HCT116 (cell line): ENCODE results near the gene ADGRD1. TPM values are rescaled to one million over a fixed set of nuclear protein-coding genes. Genes with fewer than 3 reads are reported as not detected.
A peak's percentile ranks its signal among the peaks of the same experiment; 100 is the strongest.

ENCODE experiments used
- ATAC-seq: fragments of 200-7000 bp; cut with Tn5 transposase; 2 replicates; pipeline ENCODE4 v1.9.1; 2020; ENCODE audit warnings: mild to moderate bottlenecking, moderate library complexity
- BruUV-seq: library from RNA; stranded (reverse); fragments of 400-500 nt; replicated peaks from 2 replicates; lab custom pipeline; 2021; lab: Mats Ljungman, UMichigan
- CTCF ChIA-PET: fragments of 300-600 bp; sonication (Branson Sonifier 250); formaldehyde crosslinking; loops from one replicate; lab custom pipeline; 2021; ENCODE audit warnings: antibody characterized with exemption; lab: Charles Lee
- POLR2A ChIA-PET: fragments of 300-600, 350-600 bp; sonication (Branson Sonifier 250); formaldehyde crosslinking; loops from one replicate; lab custom pipeline; 2021; ENCODE audit warnings: antibody characterized with exemption; lab: Charles Lee
- RAD21 ChIA-PET, 2 experiments: fragments of 300-600 bp; sonication (Branson Sonifier 250); formaldehyde crosslinking; loops; one replicate each; lab custom pipeline; 2023; ENCODE audit warnings: low total read pairs in 2 of 2; ENCODE audit not compliant: uncharacterized antibody in 2 of 2, unreplicated experiment in 2 of 2, low non-redundant PET in 1 of 2; lab: Charles Lee
- DNase-seq: peaks from one replicate; pipeline ENCODE4 v3.0.0-alpha.2; 2010; ENCODE audit warnings: low read depth, low spot score
- H2AFZ ChIP-seq: fragments of 200-600 bp; shearing (Covaris generic), sonication (generic); 2 replicates; pipeline ENCODE4 v1.6.1; 2017; ENCODE audit warnings: low read depth, mixed run types, mixed read lengths, antibody characterized with exemption, low read length; ENCODE audit not compliant: poor library complexity, severe bottlenecking
- H3K27ac ChIP-seq: 2 replicates; pipeline ENCODE4 v1.5.1; 2012; ENCODE audit warnings: low read depth, low read length
- H3K27me3 ChIP-seq: fragments of 200-600 bp; sonication (generic); 2 replicates; pipeline ENCODE4 v1.6.1; 2016; ENCODE audit warnings: mixed run types, low read length, mixed read lengths; ENCODE audit not compliant: insufficient read depth
- H3K36me3 ChIP-seq, 2 experiments: fragments of 200-500 bp in 1 of 2; fragments of 200-600 bp in 1 of 2; sonication (Bioruptor generic) in 1 of 2; sonication (generic) in 1 of 2; 2 replicates each; pipeline versions ENCODE4 v1.5.1 to v1.6.1; 2014 to 2016; ENCODE audit warnings: low read length in 2 of 2, inconsistent platforms in 1 of 2, mixed read lengths in 1 of 2, mixed run types in 1 of 2; ENCODE audit not compliant: insufficient read depth in 2 of 2, control insufficient read depth in 1 of 2
- H3K4me1 ChIP-seq, 2 experiments: fragments of 200-600 bp in 1 of 2; sonication (generic) in 1 of 2; 2 replicates each; pipeline versions ENCODE4 v1.5.1 to v1.6.1; 2012 to 2017; ENCODE audit warnings: low read length in 2 of 2, inconsistent platforms in 1 of 2, mild to moderate bottlenecking in 1 of 2, mixed read lengths in 1 of 2, mixed run types in 1 of 2, moderate library complexity in 1 of 2; ENCODE audit not compliant: insufficient read depth in 2 of 2, control insufficient read depth in 1 of 2
- H3K4me2 ChIP-seq: fragments of 200-600 bp; sonication (generic); 2 replicates; pipeline ENCODE4 v1.6.1; 2017; ENCODE audit warnings: mixed run types, low read length, mixed read lengths
- H3K4me3 ChIP-seq, 2 experiments: fragments of 200-600 bp in 1 of 2; sonication (generic) in 1 of 2; replicated peaks in 1 of 2; 2 replicates each; pipeline ENCODE4 v1.5.1; 2011 to 2016; ENCODE audit warnings: low read length in 2 of 2, control low read depth in 1 of 2, low read depth in 1 of 2, mild to moderate bottlenecking in 1 of 2, mixed read lengths in 1 of 2, mixed run types in 1 of 2
- H3K79me2 ChIP-seq: fragments of 200-600 bp; sonication (generic); 2 replicates; pipeline ENCODE4 v1.6.1; 2017; ENCODE audit warnings: mild to moderate bottlenecking, mixed run types, low read length, moderate library complexity, mixed read lengths; ENCODE audit not compliant: insufficient read depth
- H3K9ac ChIP-seq: fragments of 200-600 bp; sonication (generic); 2 replicates; pipeline ENCODE4 v1.6.1; 2016; ENCODE audit warnings: low read length, mixed read lengths
- H3K9me2 ChIP-seq: fragments of 200-600 bp; sonication (generic), shearing (Covaris generic); 2 replicates; pipeline ENCODE4 v1.6.1; 2017; ENCODE audit warnings: mixed run types, mild to moderate bottlenecking, moderate library complexity; ENCODE audit not compliant: insufficient read depth
- H3K9me3 ChIP-seq, 2 experiments: fragments of 200-500 bp in 1 of 2; fragments of 200-600 bp in 1 of 2; sonication (Bioruptor generic) in 1 of 2; sonication (generic) in 1 of 2; 2 replicates each; pipeline ENCODE4 v1.6.1; 2014 to 2017; ENCODE audit warnings: low read length in 2 of 2, mixed read lengths in 2 of 2, inconsistent platforms in 1 of 2, low read depth in 1 of 2, mild to moderate bottlenecking in 1 of 2, mixed run types in 1 of 2, moderate library complexity in 1 of 2; ENCODE audit not compliant: control insufficient read depth in 1 of 2, insufficient read depth in 1 of 2
- H4K20me1 ChIP-seq: fragments of 200-600 bp; sonication (generic), shearing (Covaris generic); 2 replicates; pipeline ENCODE4 v1.6.1; 2017; ENCODE audit warnings: mixed run types, mild to moderate bottlenecking, moderate library complexity; ENCODE audit not compliant: insufficient read depth
- CBX3 ChIP-seq: IDR thresholded peaks from 2 replicates; pipeline ENCODE4 v1.6.1; 2012; ENCODE audit warnings: low read depth
- EGR1 ChIP-seq: IDR thresholded peaks from 2 replicates; pipeline ENCODE4 v1.6.1; 2012; ENCODE audit warnings: low read depth
- EZH2 ChIP-seq: fragments of 200-600 bp; sonication (generic); IDR thresholded peaks from 2 replicates; pipeline ENCODE4 v1.6.1; 2017; ENCODE audit warnings: antibody characterized with exemption, mixed run types
- FOSL1 ChIP-seq: IDR thresholded peaks from 2 replicates; pipeline ENCODE4 v1.6.1; 2012; ENCODE audit warnings: low read depth
- JUND ChIP-seq: IDR thresholded peaks from 2 replicates; pipeline ENCODE4 v1.6.1; 2012
- POLR2A ChIP-seq: IDR thresholded peaks from 2 replicates; pipeline ENCODE4 v1.7.0; 2011; ENCODE audit warnings: borderline replicate concordance; ENCODE audit not compliant: insufficient read depth, insufficient read length; ENCODE audit errors: extremely low read depth
- POLR2AphosphoS5 ChIP-seq: IDR thresholded peaks from 2 replicates; pipeline ENCODE4 v1.6.1; 2011; ENCODE audit warnings: mild to moderate bottlenecking, low read depth, low read length, moderate library complexity
- TCF7L2 ChIP-seq: IDR thresholded peaks from 2 replicates; pipeline ENCODE4 v1.7.0; 2011; ENCODE audit warnings: borderline replicate concordance, inconsistent platforms; ENCODE audit not compliant: insufficient read depth, insufficient read length; ENCODE audit errors: extremely low read depth
- YY1 ChIP-seq: IDR thresholded peaks from 2 replicates; pipeline ENCODE4 v1.6.1; 2011; ENCODE audit warnings: low read length, low read depth, moderate library complexity, mild to moderate bottlenecking; ENCODE audit not compliant: insufficient replicate concordance; ENCODE audit errors: extremely low read depth
- ZFX ChIP-seq: fragments of 450-650 bp; IDR thresholded peaks from 2 replicates; pipeline ENCODE4 v1.6.1; 2017
- intact Hi-C: fragments of 100-400 bp; cut with micrococcal nuclease; formaldehyde crosslinking; loops from 2 replicates; pipeline ENCODE4 v1.10.0; 2022
- total RNA-seq: library from RNA; stranded (reverse); gene quantifications from one replicate; pipeline ENCODE4 v1.2.1, GENCODE V29; 2021; ENCODE audit not compliant: unreplicated experiment
- TF ChIP-seq, protein P1 (sequence below), 3 experiments: fragments of 200-600 bp in 1 of 3; sonication (generic) in 1 of 3; IDR thresholded peaks in 2 of 3; conservative IDR thresholded peaks in 1 of 3; 2 replicates each; pipeline ENCODE4 v1.5.1; 2012 to 2017; ENCODE audit warnings: low read depth in 2 of 3, low read length in 2 of 3, antibody characterized with exemption in 1 of 3, borderline replicate concordance in 1 of 3, control low read depth in 1 of 3, mild to moderate bottlenecking in 1 of 3, mixed read lengths in 1 of 3, mixed run types in 1 of 3, moderate library complexity in 1 of 3; ENCODE audit not compliant: insufficient read depth in 1 of 3
- TF ChIP-seq, protein P2 (sequence below): IDR thresholded peaks from 2 replicates; pipeline ENCODE4 v1.6.1; 2011; ENCODE audit warnings: mild to moderate bottlenecking, low read length, moderate library complexity; ENCODE audit not compliant: insufficient replicate concordance; ENCODE audit errors: extremely low read depth

Gene ADGRD1
- total RNA-seq, 1 experiment from 2014 or later = 0.44 TPM

GRCh38 chr12:131032082-131032750, 78.5 kb downstream of the ADGRD1 start:
- H3K9me2 ChIP-seq = no peaks in the 10 kb centered on the region
- BruUV-seq = no TSS peak
- ChIA-PET CTCF (no interaction called here), POLR2A (no interaction called here), RAD21 (no interaction called here)
- no peaks in the 10 kb centered on the region for H3K9me3 ChIP-seq
- no peak overlapping the region for H3K27ac ChIP-seq
- H4K20me1 ChIP-seq = no peaks in the 10 kb centered on the region
- peaks cover 1% of the 10 kb centered on the region; the same call in 1 of the 2 replicates for H3K27me3 ChIP-seq
- intact Hi-C loops = no loop called here
- H3K79me2 ChIP-seq = no peaks in the 10 kb centered on the region
- no peaks in the 10 kb centered on the region for H3K4me1 ChIP-seq
- TF ChIP-seq FOSL1 (no peak), CBX3 (no peak), YY1 (no peak), POLR2AphosphoS5 (no peak), POLR2A (no peak), ZFX (no peak), TCF7L2 (no peak), EGR1 (no peak), EZH2 (no peak), JUND (no peak)
- TF ChIP-seq, protein P1, sequence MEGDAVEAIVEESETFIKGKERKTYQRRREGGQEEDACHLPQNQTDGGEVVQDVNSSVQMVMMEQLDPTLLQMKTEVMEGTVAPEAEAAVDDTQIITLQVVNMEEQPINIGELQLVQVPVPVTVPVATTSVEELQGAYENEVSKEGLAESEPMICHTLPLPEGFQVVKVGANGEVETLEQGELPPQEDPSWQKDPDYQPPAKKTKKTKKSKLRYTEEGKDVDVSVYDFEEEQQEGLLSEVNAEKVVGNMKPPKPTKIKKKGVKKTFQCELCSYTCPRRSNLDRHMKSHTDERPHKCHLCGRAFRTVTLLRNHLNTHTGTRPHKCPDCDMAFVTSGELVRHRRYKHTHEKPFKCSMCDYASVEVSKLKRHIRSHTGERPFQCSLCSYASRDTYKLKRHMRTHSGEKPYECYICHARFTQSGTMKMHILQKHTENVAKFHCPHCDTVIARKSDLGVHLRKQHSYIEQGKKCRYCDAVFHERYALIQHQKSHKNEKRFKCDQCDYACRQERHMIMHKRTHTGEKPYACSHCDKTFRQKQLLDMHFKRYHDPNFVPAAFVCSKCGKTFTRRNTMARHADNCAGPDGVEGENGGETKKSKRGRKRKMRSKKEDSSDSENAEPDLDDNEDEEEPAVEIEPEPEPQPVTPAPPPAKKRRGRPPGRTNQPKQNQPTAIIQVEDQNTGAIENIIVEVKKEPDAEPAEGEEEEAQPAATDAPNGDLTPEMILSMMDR (IDR thresholded peaks at IDR 0.05 in 2 of 3, conservative IDR thresholded peaks at IDR 0.05 in 1 of 3; ENCODE audit: borderline replicate concordance in 1 of 3, insufficient read depth in 1 of 3, low read depth in 2 of 3, low read length in 2 of 3) = no peak
- TF ChIP-seq, protein P2, sequence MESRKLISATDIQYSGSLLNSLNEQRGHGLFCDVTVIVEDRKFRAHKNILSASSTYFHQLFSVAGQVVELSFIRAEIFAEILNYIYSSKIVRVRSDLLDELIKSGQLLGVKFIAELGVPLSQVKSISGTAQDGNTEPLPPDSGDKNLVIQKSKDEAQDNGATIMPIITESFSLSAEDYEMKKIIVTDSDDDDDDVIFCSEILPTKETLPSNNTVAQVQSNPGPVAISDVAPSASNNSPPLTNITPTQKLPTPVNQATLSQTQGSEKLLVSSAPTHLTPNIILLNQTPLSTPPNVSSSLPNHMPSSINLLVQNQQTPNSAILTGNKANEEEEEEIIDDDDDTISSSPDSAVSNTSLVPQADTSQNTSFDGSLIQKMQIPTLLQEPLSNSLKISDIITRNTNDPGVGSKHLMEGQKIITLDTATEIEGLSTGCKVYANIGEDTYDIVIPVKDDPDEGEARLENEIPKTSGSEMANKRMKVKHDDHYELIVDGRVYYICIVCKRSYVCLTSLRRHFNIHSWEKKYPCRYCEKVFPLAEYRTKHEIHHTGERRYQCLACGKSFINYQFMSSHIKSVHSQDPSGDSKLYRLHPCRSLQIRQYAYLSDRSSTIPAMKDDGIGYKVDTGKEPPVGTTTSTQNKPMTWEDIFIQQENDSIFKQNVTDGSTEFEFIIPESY = no peak
- H3K9ac ChIP-seq = no peak overlapping the region
- H2AFZ ChIP-seq = no peak overlapping the region
- no peak overlapping the region for H3K4me2 ChIP-seq
- H3K36me3 ChIP-seq = no peaks in the 10 kb centered on the region
- ATAC-seq (0 out of 2 replicates have a peak, but pooled peaks have one; percentile 11), DNase-seq (no peak)
- H3K4me3 ChIP-seq = no peak overlapping the region
